K562 (cell line): ENCODE results near the gene IRAK2. TPM values are rescaled to one million over a fixed set of nuclear protein-coding genes. Genes with fewer than 3 reads are reported as not detected.

Source experiments
- ESRRB ChIP-seq: fragments of 250-450 bp; sonication (Bioruptor Pico); IDR thresholded peaks from 2 replicates; pipeline ENCODE4 v1.5.0; 2020; ENCODE audit warnings: mild to moderate bottlenecking, moderate library complexity, borderline replicate concordance
- FOSL1 ChIP-seq: fragments of 200-800 bp; sonication (Bioruptor generic); conservative IDR thresholded peaks from 2 replicates; pipeline ENCODE4 v1.6.1; 2016; ENCODE audit warnings: missing genetic modification characterization, missing compliant biosample characterization
- HNRNPK ChIP-seq: fragments of 200-400 bp; formaldehyde crosslinking; IDR thresholded peaks from one replicate; pipeline ENCODE4 v1.6.1; 2018; ENCODE audit warnings: mild to moderate bottlenecking, low read depth, low read length; ENCODE audit not compliant: poor library complexity, severe bottlenecking
- MIER1 ChIP-seq: fragments of 450-650 bp; IDR thresholded peaks from 2 replicates; pipeline ENCODE4 v1.6.1; 2016; ENCODE audit warnings: antibody characterized with exemption, mild to moderate bottlenecking, low read depth
- NKRF ChIP-seq: fragments of 450-650 bp; IDR thresholded peaks from 2 replicates; pipeline ENCODE4 v1.6.1; 2016; ENCODE audit warnings: borderline replicate concordance
- RBM25 ChIP-seq: fragments of 200-400 bp; formaldehyde crosslinking; IDR thresholded peaks from 2 replicates; pipeline ENCODE4 v1.6.1; 2018; ENCODE audit warnings: low read length, low read depth, moderate library complexity; ENCODE audit not compliant: severe bottlenecking
- RFX5 ChIP-seq: IDR thresholded peaks from 2 replicates; pipeline ENCODE4 v1.6.1; 2011; ENCODE audit warnings: low read depth, mild to moderate bottlenecking, improper control_type of control experiment, low read length
- SMAD3 ChIP-seq: fragments of 450-650 bp; formaldehyde crosslinking; conservative IDR thresholded peaks from 2 replicates; pipeline ENCODE4 v1.4.0; 2020; ENCODE audit warnings: mild to moderate bottlenecking
- SMAD4 ChIP-seq: fragments of 250-450 bp; sonication (Bioruptor Pico); conservative IDR thresholded peaks from 2 replicates; pipeline ENCODE4 v1.8.0; 2021; ENCODE audit warnings: inconsistent platforms, mild to moderate bottlenecking, moderate library complexity
- SMARCE1 ChIP-seq: fragments of 450-650 bp; IDR thresholded peaks from 2 replicates; pipeline ENCODE4 v1.7.1; 2016; ENCODE audit warnings: mild to moderate bottlenecking
- TCF7L2 ChIP-seq: fragments of 150-350 bp; IDR thresholded peaks from 2 replicates; pipeline ENCODE4 v1.6.1; 2016; ENCODE audit warnings: low read depth, mild to moderate bottlenecking, low read length, moderate library complexity
- WHSC1 ChIP-seq: IDR thresholded peaks from one replicate; pipeline ENCODE4 v1.6.1; 2012; ENCODE audit warnings: low read length, control low read depth, inconsistent platforms
- ZBED1 ChIP-seq: IDR thresholded peaks from 2 replicates; pipeline ENCODE4 v1.6.1; 2014
- ZNF124 ChIP-seq: sonication (generic); formaldehyde crosslinking; IDR thresholded peaks from 2 replicates; pipeline ENCODE4 v1.8.1; 2022; ENCODE audit warnings: missing genetic modification reagents
- ZSCAN29 ChIP-seq: fragments of 450-650 bp; IDR thresholded peaks from 2 replicates; pipeline ENCODE4 v1.6.1; 2017
- polyA plus RNA-seq, 8 experiments: library from polyadenylated mRNA; depleted of rRNA in 4 of 8; stranded (reverse) in 5 of 8; unstranded in 3 of 8; fragments of >200 nt; fragmentation: Nextera tagmentation in 2 of 8; fragmentation: Illumina TruSeq in 1 of 8; extraction: Ambion mirVana in 2 of 8; extraction: Trizol in 1 of 8; gene quantifications; 2 replicates each; pipeline versions ENCODE4 v1.2.1 to v1.2.3, GENCODE V29; 2011 to 2014; ENCODE audit warnings: inconsistent platforms in 1 of 8, missing spikeins in 1 of 8
- total RNA-seq, 7 experiments: library from RNA; depleted of rRNA in 6 of 7; stranded (reverse); fragments of >200 nt in 6 of 7; fragmentation: Illumina TruSeq in 2 of 7; extraction: Trizol in 2 of 7; gene quantifications; 2 replicates each; pipeline versions ENCODE4 v1.2.1 to v1.2.3, GENCODE V29; 2011 to 2021; ENCODE audit warnings: low replicate concordance in 1 of 7
- TF ChIP-seq, protein P1 (sequence below): fragments of 250-450 bp; sonication (Bioruptor Pico); IDR thresholded peaks from 2 replicates; pipeline ENCODE4 v1.8.0; 2022; ENCODE audit warnings: inconsistent platforms, mild to moderate bottlenecking, moderate library complexity, borderline replicate concordance
- TF ChIP-seq, protein P2 (sequence below): fragments of 250-450 bp; sonication (Bioruptor Pico); IDR thresholded peaks from 2 replicates; pipeline ENCODE4 v1.4.0; 2020
- TF ChIP-seq, protein P3 (sequence below): fragments of 450-650 bp; IDR thresholded peaks from 2 replicates; pipeline ENCODE4 v1.6.1; 2016

Gene IRAK2
- total and polyA plus RNA-seq, 9 of the 15 experiments (the other 6 are each of a cell fraction or from before 2014, with no cell fraction given) = 0.42 to 4.4 (median 2.7) TPM

- TF ChIP-seq, protein P1, sequence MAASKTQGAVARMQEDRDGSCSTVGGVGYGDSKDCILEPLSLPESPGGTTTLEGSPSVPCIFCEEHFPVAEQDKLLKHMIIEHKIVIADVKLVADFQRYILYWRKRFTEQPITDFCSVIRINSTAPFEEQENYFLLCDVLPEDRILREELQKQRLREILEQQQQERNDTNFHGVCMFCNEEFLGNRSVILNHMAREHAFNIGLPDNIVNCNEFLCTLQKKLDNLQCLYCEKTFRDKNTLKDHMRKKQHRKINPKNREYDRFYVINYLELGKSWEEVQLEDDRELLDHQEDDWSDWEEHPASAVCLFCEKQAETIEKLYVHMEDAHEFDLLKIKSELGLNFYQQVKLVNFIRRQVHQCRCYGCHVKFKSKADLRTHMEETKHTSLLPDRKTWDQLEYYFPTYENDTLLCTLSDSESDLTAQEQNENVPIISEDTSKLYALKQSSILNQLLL = no peak
- TF ChIP-seq FOSL1 (tag) (peak; percentile 95), SMAD4 (CRISPR knock-in tag) (peak; percentile 56; the same call in 1 of the 2 replicates), ZNF124 (CRISPR knock-in tag) (no peak), NKRF (no peak), ESRRB (CRISPR knock-in tag) (no peak), TCF7L2 (no peak), RFX5 (no peak), HNRNPK (no peak), SMAD3 (CRISPR knock-in tag) (no peak), ZSCAN29 (no peak), MIER1 (no peak), ZBED1 (peak; percentile 77; the same call in 1 of the 2 replicates), SMARCE1 (peak; percentile 91), RBM25 (peak; percentile 88), WHSC1 (no peak)
- TF ChIP-seq, protein P2, sequence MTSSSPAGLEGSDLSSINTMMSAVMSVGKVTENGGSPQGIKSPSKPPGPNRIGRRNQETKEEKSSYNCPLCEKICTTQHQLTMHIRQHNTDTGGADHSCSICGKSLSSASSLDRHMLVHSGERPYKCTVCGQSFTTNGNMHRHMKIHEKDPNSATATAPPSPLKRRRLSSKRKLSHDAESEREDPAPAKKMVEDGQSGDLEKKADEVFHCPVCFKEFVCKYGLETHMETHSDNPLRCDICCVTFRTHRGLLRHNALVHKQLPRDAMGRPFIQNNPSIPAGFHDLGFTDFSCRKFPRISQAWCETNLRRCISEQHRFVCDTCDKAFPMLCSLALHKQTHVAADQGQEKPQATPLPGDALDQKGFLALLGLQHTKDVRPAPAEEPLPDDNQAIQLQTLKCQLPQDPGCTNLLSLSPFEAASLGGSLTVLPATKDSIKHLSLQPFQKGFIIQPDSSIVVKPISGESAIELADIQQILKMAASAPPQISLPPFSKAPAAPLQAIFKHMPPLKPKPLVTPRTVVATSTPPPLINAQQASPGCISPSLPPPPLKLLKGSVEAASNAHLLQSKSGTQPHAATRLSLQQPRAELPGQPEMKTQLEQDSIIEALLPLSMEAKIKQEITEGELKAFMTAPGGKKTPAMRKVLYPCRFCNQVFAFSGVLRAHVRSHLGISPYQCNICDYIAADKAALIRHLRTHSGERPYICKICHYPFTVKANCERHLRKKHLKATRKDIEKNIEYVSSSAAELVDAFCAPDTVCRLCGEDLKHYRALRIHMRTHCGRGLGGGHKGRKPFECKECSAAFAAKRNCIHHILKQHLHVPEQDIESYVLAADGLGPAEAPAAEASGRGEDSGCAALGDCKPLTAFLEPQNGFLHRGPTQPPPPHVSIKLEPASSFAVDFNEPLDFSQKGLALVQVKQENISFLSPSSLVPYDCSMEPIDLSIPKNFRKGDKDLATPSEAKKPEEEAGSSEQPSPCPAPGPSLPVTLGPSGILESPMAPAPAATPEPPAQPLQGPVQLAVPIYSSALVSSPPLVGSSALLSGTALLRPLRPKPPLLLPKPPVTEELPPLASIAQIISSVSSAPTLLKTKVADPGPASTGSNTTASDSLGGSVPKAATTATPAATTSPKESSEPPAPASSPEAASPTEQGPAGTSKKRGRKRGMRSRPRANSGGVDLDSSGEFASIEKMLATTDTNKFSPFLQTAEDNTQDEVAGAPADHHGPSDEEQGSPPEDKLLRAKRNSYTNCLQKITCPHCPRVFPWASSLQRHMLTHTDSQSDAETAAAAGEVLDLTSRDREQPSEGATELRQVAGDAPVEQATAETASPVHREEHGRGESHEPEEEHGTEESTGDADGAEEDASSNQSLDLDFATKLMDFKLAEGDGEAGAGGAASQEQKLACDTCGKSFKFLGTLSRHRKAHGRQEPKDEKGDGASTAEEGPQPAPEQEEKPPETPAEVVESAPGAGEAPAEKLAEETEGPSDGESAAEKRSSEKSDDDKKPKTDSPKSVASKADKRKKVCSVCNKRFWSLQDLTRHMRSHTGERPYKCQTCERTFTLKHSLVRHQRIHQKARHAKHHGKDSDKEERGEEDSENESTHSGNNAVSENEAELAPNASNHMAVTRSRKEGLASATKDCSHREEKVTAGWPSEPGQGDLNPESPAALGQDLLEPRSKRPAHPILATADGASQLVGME (CRISPR knock-in tag) = no peak
- TF ChIP-seq, protein P3, sequence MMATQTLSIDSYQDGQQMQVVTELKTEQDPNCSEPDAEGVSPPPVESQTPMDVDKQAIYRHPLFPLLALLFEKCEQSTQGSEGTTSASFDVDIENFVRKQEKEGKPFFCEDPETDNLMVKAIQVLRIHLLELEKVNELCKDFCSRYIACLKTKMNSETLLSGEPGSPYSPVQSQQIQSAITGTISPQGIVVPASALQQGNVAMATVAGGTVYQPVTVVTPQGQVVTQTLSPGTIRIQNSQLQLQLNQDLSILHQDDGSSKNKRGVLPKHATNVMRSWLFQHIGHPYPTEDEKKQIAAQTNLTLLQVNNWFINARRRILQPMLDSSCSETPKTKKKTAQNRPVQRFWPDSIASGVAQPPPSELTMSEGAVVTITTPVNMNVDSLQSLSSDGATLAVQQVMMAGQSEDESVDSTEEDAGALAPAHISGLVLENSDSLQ = no peak
Observed at GRCh38 chr3:10173095-10173925, 8.6 kb downstream of the IRAK2 start (continued).
